ENCODE measurements around the gene MRPS7. TPM values are rescaled to one million over a fixed set of nuclear protein-coding genes. Genes with fewer than 3 reads are reported as not detected.
"Not testable (repeated sequence)": the region's sequence is repeated elsewhere in the genome, so short reads cannot be mapped to it uniquely, and the experiment has no call there.

Gene MRPS7
- total and polyA plus RNA-seq, 7 experiments from 2014 or later, result 29.2 to 135 (median 39.3) TPM

DNA sequence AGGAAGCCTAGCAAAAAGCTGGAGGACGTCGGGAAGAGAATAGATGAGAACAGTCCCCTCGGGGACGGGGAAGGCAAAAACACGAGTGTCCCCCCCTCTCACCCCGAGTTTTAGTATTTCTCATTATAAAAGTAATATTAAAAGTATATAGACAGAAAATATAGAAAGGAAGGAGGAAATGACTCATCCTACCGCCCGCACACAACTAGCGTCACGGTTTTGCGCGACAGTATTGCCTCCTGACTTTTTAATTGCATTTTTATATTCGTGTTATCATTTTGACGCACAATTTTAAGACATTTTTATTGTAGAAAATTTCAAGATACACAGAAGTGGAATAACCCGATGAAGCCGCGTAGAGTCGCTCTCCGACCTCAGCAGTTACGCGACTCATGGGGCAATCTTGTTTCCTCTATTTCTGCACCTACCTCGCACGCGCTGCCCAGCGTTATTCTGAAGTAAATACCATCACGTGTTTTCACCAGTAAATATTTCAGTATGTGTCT lies 28.2 kb downstream of the MRPS7 start:
- Mint-ChIP-seq H3K27me3 (peaks cover 0 to 2% (median 0%) of the 10 kb centered on the region in 5 donors), H3K27ac (peak overlapping the region; percentile 99 to 100 (median 100)), H3K4me1 (peaks cover 6 to 30% (median 15%) of the 10 kb centered on the region in 7 donors), H3K9me3 (no peaks in the 10 kb centered on the region), H3K36me3 (peaks cover 0 to 8% (median 5%) of the 10 kb centered on the region in 5 donors), H3K4me3 (peak overlapping the region; percentile 96 to 100 (median 100))
- ChIA-PET POLR2A (interaction anchor here (0.5 to 3.9 kb wide), 28 partner anchors 11 to 494 kb away, joined by 3 to 73 read pairs (median 4); partner anchors contain the start of genes GGA3, GRB2, JPT1 and MIF4GD), CTCF (interaction anchor here (0.6 to 2.9 kb wide), 14 partner anchors 17 to 1155 kb away, joined by 3 to 19 read pairs (median 6); partner anchors contain the start of genes GGA3, GRB2, MIF4GD and MRPS7)
- H3K9me3 ChIP-seq (ENCODE audit: control insufficient read depth in 2 of 3, low read length in 3 of 3), result no peaks in the 10 kb centered on the region
- H3K27ac ChIP-seq (ENCODE audit: low read depth, low read length), result peak overlapping the region; percentile 90
- H3K4me1 ChIP-seq (ENCODE audit: control insufficient read depth in 2 of 2, insufficient read depth in 2 of 2, low read length in 2 of 2), result peaks cover 0 to 6% of the 10 kb centered on the region in 2 donors
- H3K4me3 ChIP-seq (ENCODE audit: low read length), result peak overlapping the region; percentile 84
- ATAC-seq (peak; percentile 29), DNase-seq (peak in 4 of 9 donors; percentile 37 to 80 (median 72))
- intact Hi-C loops (cut with micrococcal nuclease), result loop anchor here (1.0 to 2.0 kb wide), 16 partner anchors 19 to 689 kb away; partner anchors contain the start of genes GGA3 (in 2 of the 2), GRB2 (in 2 of the 2), JPT1 (in 2 of the 2) and MIF4GD (in 2 of the 2)
- H3K36me3 ChIP-seq (ENCODE audit: control insufficient read depth in 2 of 3, insufficient read depth in 3 of 3, low read length in 3 of 3), result peaks cover 0 to 17% (median 0%) of the 10 kb centered on the region in 3 experiments
- no peaks in the 10 kb centered on the region for H3K27me3 ChIP-seq (ENCODE audit: control insufficient read depth in 2 of 2, insufficient read depth in 2 of 2, low read length in 2 of 2)

DNA sequence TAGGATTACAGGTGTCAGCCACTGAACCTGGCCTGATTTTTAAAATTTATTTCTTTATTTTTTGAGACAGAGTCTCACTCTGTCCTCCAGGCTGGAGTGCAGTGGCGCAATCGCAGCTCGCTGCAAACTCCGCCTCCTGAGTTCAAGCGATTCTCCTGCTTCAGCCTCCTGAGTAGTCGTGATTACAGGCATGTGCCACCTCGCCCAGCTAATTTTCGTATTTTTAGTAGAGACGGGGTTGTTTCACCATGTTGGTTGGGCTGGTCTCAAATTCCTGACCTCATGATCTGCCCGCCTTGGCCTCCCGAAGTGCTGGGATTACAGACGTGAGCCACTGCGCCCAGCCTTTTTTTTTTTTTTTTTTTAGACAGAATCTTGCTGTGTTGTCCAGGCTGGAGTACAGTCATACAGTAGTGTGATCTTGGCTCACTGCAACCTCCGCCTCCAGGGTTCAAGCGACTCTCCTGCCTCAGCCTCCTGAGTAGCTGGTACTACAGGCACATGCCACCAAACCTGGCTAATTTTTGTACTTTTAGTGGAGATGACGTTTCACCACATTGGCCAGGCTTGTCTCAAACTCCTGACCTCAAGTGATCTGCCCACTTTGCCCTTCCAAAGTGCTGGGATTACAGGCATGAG lies 31.2 kb downstream of the MRPS7 start:
- H3K4me3 ChIP-seq (ENCODE audit: low read length); H3K27me3 Mint-ChIP-seq; H3K27ac ChIP-seq (ENCODE audit: low read depth, low read length); H3K9me3 Mint-ChIP-seq; intact Hi-C loops (cut with micrococcal nuclease); H3K36me3 ChIP-seq (ENCODE audit: control insufficient read depth in 2 of 3, insufficient read depth in 3 of 3, low read length in 3 of 3); H3K36me3 Mint-ChIP-seq; H3K4me3 Mint-ChIP-seq; H3K4me1 ChIP-seq (ENCODE audit: control insufficient read depth in 2 of 2, insufficient read depth in 2 of 2, low read length in 2 of 2); DNase-seq; H3K27me3 ChIP-seq (ENCODE audit: control insufficient read depth in 2 of 2, insufficient read depth in 2 of 2, low read length in 2 of 2); H3K9me3 ChIP-seq (ENCODE audit: control insufficient read depth in 2 of 3, low read length in 3 of 3); ATAC-seq: not testable (repeated sequence)
- CTCF ChIA-PET, result interaction anchor here (0.6 to 0.9 kb wide), 3 partner anchors 29 to 111 kb away, joined by 3 to 6 read pairs (median 4); no protein-coding TSS in a partner anchor
- POLR2A ChIA-PET, result interaction anchor here (0.9 to 1.7 kb wide), 2 partner anchors 22 to 112 kb away, joined by 3 to 4 read pairs; partner anchors contain the start of genes GRB2 and MIF4GD
- peaks cover 6 to 37% (median 15%) of the 10 kb centered on the region in 7 donors for H3K4me1 Mint-ChIP-seq
- peak overlapping the region in 2 of 9 donors; percentile 34 to 49 for H3K27ac Mint-ChIP-seq

DNA sequence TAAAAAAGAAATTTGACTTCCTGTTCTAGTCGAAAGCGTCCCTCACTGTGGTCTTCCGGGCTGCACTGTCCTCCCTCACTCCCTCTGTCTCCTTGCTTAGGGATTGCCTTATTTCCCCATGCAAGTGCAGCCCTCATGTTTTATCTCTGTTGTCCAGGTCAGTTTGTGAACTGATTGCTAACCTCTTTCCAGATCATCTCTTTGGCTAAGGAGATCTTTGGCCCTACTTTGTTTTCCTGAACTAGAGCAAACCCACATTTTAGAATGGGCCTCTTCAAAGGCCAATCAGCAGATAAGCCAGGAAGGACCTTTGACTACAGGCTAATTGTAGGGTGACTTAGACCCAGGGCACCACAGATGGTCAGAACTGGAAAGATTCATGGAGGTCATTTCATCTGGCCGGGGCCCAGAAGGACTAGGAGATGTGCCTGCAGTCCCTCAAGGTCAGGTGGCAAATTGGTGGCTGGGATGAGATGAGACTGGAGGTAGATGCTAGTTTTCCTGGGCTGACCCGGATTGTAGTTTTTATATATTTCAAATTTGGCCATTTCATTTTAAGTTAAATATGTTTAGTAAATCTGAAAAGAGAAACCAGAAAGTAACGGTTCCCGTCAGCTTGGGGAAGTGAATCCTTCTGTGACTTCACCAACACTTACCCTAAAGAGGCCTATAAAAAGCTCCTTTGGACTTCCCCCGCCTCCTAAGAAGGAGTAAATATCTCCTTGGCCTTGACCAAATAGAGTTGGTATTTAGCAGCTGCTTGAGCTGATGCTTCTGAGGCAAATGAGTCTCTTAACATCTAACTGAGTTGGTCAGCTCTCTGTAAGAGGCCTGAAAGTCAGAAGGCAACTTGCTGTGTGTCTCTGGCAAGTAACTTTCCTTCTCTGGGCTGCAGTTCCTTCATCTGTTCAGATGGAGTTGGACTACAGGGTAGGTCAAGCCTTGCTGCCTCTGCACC lies 33.8 kb downstream of the MRPS7 start:
- Mint-ChIP-seq H3K36me3 (peaks cover 0 to 3% (median 0%) of the 10 kb centered on the region in 5 donors), H3K4me3 (peak overlapping the region in 1 of 10 donors; percentile 79), H3K9me3 (no peaks in the 10 kb centered on the region), H3K27ac (peak overlapping the region in 2 of 9 donors; percentile 52 to 86), H3K4me1 (peaks cover 0 to 33% (median 0%) of the 10 kb centered on the region in 7 donors), H3K27me3 (no peaks in the 10 kb centered on the region)
- peak; percentile 81 for ATAC-seq
- Histone ChIP-seq H3K36me3 (ENCODE audit: control insufficient read depth in 2 of 3, insufficient read depth in 3 of 3, low read length in 3 of 3) (no peaks in the 10 kb centered on the region), H3K27ac (ENCODE audit: low read depth, low read length) (no peak overlapping the region), H3K4me3 (ENCODE audit: low read length) (no peak overlapping the region), H3K27me3 (ENCODE audit: control insufficient read depth in 2 of 2, insufficient read depth in 2 of 2, low read length in 2 of 2) (no peaks in the 10 kb centered on the region), H3K4me1 (ENCODE audit: control insufficient read depth in 2 of 2, insufficient read depth in 2 of 2, low read length in 2 of 2) (no peaks in the 10 kb centered on the region), H3K9me3 (ENCODE audit: control insufficient read depth in 2 of 3, low read length in 3 of 3) (no peaks in the 10 kb centered on the region)
- intact Hi-C loops (cut with micrococcal nuclease), result no loop called here
- CTCF ChIA-PET, result no interaction called here
- POLR2A ChIA-PET, result no interaction called here
- peak in 1 of 9 donors; percentile 39 for DNase-seq

DNA sequence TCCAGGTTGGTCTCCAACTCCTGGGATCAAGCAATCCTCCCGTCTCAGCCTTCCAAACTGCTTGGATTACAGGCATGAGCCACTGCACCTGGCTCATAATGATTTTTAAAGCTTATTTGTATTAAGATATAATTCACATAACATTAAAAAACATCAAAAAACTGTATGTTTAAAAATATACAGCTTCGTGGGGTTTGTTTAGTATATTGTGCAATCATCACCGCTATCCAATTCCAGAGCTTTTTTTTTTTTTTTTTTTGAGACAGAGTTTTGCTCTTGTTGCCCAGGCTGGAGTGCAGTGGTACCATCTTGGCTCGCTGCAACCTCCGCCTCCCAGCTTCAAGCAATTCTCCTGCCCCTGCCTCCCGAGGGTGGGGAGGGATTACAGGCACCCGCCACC lies 38.6 kb downstream of the MRPS7 start:
- H3K4me1 ChIP-seq (ENCODE audit: control insufficient read depth in 2 of 2, insufficient read depth in 2 of 2, low read length in 2 of 2), result no peaks in the 10 kb centered on the region
- ChIA-PET POLR2A (no interaction called here), CTCF (interaction anchor here (0.6 to 1.0 kb wide), 2 partner anchors 10 to 333 kb away, joined by 3 read pairs; partner anchors contain the start of gene SMIM5)
- no peaks in the 10 kb centered on the region for H3K9me3 ChIP-seq (ENCODE audit: control insufficient read depth in 2 of 3, low read length in 3 of 3)
- Mint-ChIP-seq H3K27ac (no peak overlapping the region), H3K36me3 (peaks cover 0 to 5% (median 0%) of the 10 kb centered on the region in 5 donors), H3K9me3 (no peaks in the 10 kb centered on the region), H3K4me3 (no peak overlapping the region), H3K4me1 (peaks cover 0 to 21% (median 0%) of the 10 kb centered on the region in 7 donors), H3K27me3 (no peaks in the 10 kb centered on the region)
- ATAC-seq, result no peak
- no peak for DNase-seq
- no peaks in the 10 kb centered on the region for H3K27me3 ChIP-seq (ENCODE audit: control insufficient read depth in 2 of 2, insufficient read depth in 2 of 2, low read length in 2 of 2)
- H3K4me3 ChIP-seq (ENCODE audit: low read length), result no peak overlapping the region
- intact Hi-C loops (cut with micrococcal nuclease), result no loop called here
- H3K27ac ChIP-seq (ENCODE audit: low read depth, low read length), result no peak overlapping the region
- no peaks in the 10 kb centered on the region for H3K36me3 ChIP-seq (ENCODE audit: control insufficient read depth in 2 of 3, insufficient read depth in 3 of 3, low read length in 3 of 3)

DNA sequence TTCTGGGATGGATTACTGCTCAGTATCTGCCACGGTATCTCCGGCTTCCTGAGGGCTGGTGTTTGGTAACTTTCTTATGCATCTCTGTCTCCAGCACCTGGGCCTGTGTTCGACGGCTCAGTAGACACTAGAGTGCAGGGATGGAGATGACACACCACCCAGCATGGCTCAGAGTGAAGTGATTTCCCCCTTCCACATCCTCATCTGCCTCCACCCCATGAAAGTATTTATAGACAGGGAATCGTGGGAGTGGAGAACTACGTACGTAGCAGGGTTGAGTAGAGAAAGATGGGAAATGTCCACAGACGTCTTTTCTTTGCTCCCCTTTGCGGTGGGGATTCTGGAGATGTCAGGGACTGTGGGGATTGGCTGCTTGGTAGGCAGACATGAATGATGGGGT lies 39.4 kb downstream of the MRPS7 start:
- POLR2A ChIA-PET, result interaction anchor here (0.6 kb wide), 1 partner anchor 467 kb away, joined by 3 read pairs; no protein-coding TSS in a partner anchor
- no peaks in the 10 kb centered on the region for H3K9me3 ChIP-seq (ENCODE audit: control insufficient read depth in 2 of 3, low read length in 3 of 3)
- peaks cover 0 to 4% (median 0%) of the 10 kb centered on the region in 5 donors for H3K36me3 Mint-ChIP-seq
- H3K9me3 Mint-ChIP-seq, result no peaks in the 10 kb centered on the region
- no peak overlapping the region for H3K27ac Mint-ChIP-seq
- no peaks in the 10 kb centered on the region for H3K4me1 ChIP-seq (ENCODE audit: control insufficient read depth in 2 of 2, insufficient read depth in 2 of 2, low read length in 2 of 2)
- no peaks in the 10 kb centered on the region for H3K27me3 Mint-ChIP-seq
- no peak overlapping the region for H3K4me3 Mint-ChIP-seq
- H3K4me1 Mint-ChIP-seq, result peaks cover 0 to 14% (median 0%) of the 10 kb centered on the region in 7 donors
- H3K36me3 ChIP-seq (ENCODE audit: control insufficient read depth in 2 of 3, insufficient read depth in 3 of 3, low read length in 3 of 3), result no peaks in the 10 kb centered on the region
- DNase-seq (no peak), ATAC-seq (peak; percentile 68)
- no peak overlapping the region for H3K4me3 ChIP-seq (ENCODE audit: low read length)
- CTCF ChIA-PET, result interaction anchor here (0.7 to 1.0 kb wide), 2 partner anchors 11 to 183 kb away, joined by 3 read pairs; no protein-coding TSS in a partner anchor
- no peak overlapping the region for H3K27ac ChIP-seq (ENCODE audit: low read depth, low read length)
- H3K27me3 ChIP-seq (ENCODE audit: control insufficient read depth in 2 of 2, insufficient read depth in 2 of 2, low read length in 2 of 2), result no peaks in the 10 kb centered on the region
- intact Hi-C loops (cut with micrococcal nuclease), result no loop called here
